Measurements from ENCODE around the gene LIPK.

GRCh38 chr10:88707429-88708155 lies 1.5 kb downstream of the LIPK start:
- TF ChIP-seq CTCF (conservative IDR thresholded peaks at IDR 0.05; ENCODE audit: low read depth, low read length) (no peak), EZH2phosphoT487 (IDR thresholded peaks at IDR 0.05; ENCODE audit: borderline replicate concordance, low read length) (no peak)
